Esophagus squamous epithelium (tissue), 5 donors: Measurements from ENCODE around the gene CRB1. TPM values are rescaled to one million over a fixed set of nuclear protein-coding genes. Genes with fewer than 3 reads are reported as not detected.
A peak's percentile ranks its signal among the peaks of the same experiment; 100 is the strongest.

Experiments used
- DNase-seq: peaks from one replicate; lab custom pipeline; 2025; lab: John Stamatoyannopoulos, UW
- H3K27ac ChIP-seq, 4 donors: fragments of 200-600 bp; sonication (generic); one replicate each; pipeline ENCODE4 v1.5.1; 2016 to 2019; ENCODE audit warnings: mild to moderate bottlenecking in 1 of 4
- H3K27me3 ChIP-seq, 4 donors: fragments of 200-600 bp; sonication (generic); 1 replicate in 3 of 4; 2 replicates in 1 of 4; pipeline versions ENCODE4 v1.5.1 to v1.6.0; 2017 to 2021; ENCODE audit warnings: antibody characterized with exemption in 1 of 4
- H3K36me3 ChIP-seq, 3 donors: fragments of 200-600 bp; sonication (generic); one replicate each; pipeline ENCODE4 v1.5.1; 2016 to 2019
- H3K4me1 ChIP-seq, 3 donors: fragments of 200-600 bp; sonication (generic); one replicate each; pipeline ENCODE4 v1.5.1; 2017 to 2019
- H3K4me3 ChIP-seq, 4 donors: fragments of 200-600 bp; sonication (generic); 1 replicate in 3 of 4; 2 replicates in 1 of 4; pipeline ENCODE4 v1.5.1; 2016 to 2019; ENCODE audit warnings: mild to moderate bottlenecking in 2 of 4, moderate library complexity in 1 of 4
- H3K9me3 ChIP-seq, 3 donors: fragments of 200-600 bp; sonication (generic); one replicate each; pipeline ENCODE4 v1.5.1; 2016 to 2019
- POLR2A ChIP-seq, 4 donors: fragments of 450-650 bp; IDR thresholded peaks; one replicate each; pipeline ENCODE4 v1.6.1; 2017; ENCODE audit warnings: antibody characterized with exemption in 4 of 4, mild to moderate bottlenecking in 4 of 4, moderate library complexity in 3 of 4
- WGBS, 2 donors: methylation state at CpG; one replicate each; pipeline ENCODE4 v1.1.5; 2018; 5-methylcytosine and 5-hydroxymethylcytosine counted together
- intact Hi-C: fragments of 100-400 bp; cut with DNase I; formaldehyde crosslinking; loops from one replicate; pipeline ENCODE4 v1.15.0; 2022
- total RNA-seq, 4 donors: library from RNA; depleted of rRNA; stranded (reverse); fragments of >200 nt; gene quantifications; one replicate each; pipeline ENCODE4 v1.1.0, GENCODE V29; 2016
- TF ChIP-seq, protein P1 (sequence below), 6 experiments: fragments of 450-650 bp in 4 of 6; fragments of 200-600 bp in 2 of 6; sonication (generic) in 2 of 6; IDR thresholded peaks; one replicate each; pipeline ENCODE4 v1.5.1; 2016 to 2019; ENCODE audit warnings: antibody characterized with exemption in 6 of 6, mild to moderate bottlenecking in 4 of 6, moderate library complexity in 4 of 6
- donor health status: DM: yes; HTN: yes; CAD: no.

Gene CRB1
- total RNA-seq, 4 donors from 2014 or later, result 0.19 TPM; not detected in 3

DNA sequence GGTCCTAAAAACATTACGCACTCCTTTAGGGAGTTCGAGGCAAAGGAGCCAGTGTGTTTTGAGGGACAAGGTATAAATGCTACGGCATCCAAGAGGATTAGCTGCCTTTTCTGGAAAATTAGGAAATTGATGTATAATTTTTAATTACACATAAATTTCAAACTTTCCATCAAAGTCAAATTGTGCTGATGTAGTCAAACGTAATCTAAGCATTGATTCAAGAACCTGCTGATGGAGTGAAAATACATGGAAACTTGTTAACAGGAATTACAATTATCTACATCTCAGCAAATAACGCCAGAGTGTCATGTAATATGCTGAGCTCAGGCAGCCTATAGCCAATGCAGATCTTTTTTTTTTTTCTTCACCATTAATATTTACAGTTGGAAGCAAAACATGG is 194.5 kb downstream of the CRB1 start:
- WGBS, 2 donors, result 80 to 89% methylated on average over 5 of the region's 5 CpGs
- Histone ChIP-seq H3K36me3 (no peaks in the 10 kb centered on the region), H3K27me3 (no peaks in the 10 kb centered on the region), H3K27ac (no peak overlapping the region), H3K4me1 (no peaks in the 10 kb centered on the region), H3K4me3 (no peak overlapping the region), H3K9me3 (no peaks in the 10 kb centered on the region)
- intact Hi-C loops, result no loop called here
- DNase-seq, result no peak
- TF ChIP-seq, protein P1, sequence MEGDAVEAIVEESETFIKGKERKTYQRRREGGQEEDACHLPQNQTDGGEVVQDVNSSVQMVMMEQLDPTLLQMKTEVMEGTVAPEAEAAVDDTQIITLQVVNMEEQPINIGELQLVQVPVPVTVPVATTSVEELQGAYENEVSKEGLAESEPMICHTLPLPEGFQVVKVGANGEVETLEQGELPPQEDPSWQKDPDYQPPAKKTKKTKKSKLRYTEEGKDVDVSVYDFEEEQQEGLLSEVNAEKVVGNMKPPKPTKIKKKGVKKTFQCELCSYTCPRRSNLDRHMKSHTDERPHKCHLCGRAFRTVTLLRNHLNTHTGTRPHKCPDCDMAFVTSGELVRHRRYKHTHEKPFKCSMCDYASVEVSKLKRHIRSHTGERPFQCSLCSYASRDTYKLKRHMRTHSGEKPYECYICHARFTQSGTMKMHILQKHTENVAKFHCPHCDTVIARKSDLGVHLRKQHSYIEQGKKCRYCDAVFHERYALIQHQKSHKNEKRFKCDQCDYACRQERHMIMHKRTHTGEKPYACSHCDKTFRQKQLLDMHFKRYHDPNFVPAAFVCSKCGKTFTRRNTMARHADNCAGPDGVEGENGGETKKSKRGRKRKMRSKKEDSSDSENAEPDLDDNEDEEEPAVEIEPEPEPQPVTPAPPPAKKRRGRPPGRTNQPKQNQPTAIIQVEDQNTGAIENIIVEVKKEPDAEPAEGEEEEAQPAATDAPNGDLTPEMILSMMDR (IDR thresholded peaks at IDR 0.05), result no peak
- TF ChIP-seq POLR2A (IDR thresholded peaks at IDR 0.05), result no peak

DNA sequence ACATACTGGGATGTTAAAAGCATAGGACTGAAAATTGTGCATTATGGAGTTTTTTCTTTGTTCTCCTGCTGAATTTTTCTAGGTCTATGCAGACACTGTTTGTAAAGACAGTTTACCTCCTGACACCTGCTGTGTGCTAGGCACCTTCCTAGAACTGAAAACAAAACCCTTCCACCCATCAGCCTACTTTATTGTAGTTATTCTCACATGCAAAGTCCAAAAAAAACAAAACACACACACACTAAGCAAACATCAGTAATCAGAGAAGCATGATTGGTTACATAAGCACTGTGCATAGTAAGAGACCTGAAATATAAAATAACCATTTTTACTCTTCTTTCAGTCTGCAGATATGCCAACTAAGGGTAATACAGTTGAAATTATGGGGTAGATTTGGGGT is 195.1 kb downstream of the CRB1 start:
- TF ChIP-seq, protein P1 (IDR thresholded peaks at IDR 0.05), result no peak
- no peak for TF ChIP-seq POLR2A (IDR thresholded peaks at IDR 0.05)
- no peaks in the 10 kb centered on the region for H3K27me3 ChIP-seq
- H3K36me3 ChIP-seq, result no peaks in the 10 kb centered on the region
- no peaks in the 10 kb centered on the region for H3K4me1 ChIP-seq
- no peak overlapping the region for H3K4me3 ChIP-seq
- intact Hi-C loops, result no loop called here
- DNase-seq, result no peak
- H3K27ac ChIP-seq, result no peak overlapping the region
- H3K9me3 ChIP-seq, result no peaks in the 10 kb centered on the region

DNA sequence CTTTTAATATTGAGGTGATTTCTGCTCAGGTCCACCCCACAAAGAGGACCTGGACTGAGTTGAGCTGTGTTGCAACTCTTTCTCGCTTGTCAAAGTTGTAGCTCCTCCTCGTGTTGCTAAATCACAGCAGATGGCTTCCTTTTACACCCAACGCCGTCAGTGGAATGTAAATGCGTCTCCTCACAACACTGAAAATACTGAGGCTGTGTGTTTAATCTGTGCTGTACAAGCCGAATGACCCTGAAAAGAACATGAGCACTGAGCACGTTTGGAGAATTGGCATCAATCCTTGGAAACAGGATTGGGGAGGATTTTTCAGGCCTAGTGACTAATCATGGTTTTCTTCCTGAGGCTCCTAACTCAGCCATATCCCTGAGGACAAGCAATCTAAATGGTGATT is 196.0 kb downstream of the CRB1 start:
- TF ChIP-seq, protein P1 (IDR thresholded peaks at IDR 0.05), result no peak
- TF ChIP-seq POLR2A (IDR thresholded peaks at IDR 0.05), result no peak
- no peaks in the 10 kb centered on the region for H3K9me3 ChIP-seq
- WGBS, 2 donors, result 9 to 40% methylated on average over 4 to 7 of the region's 7 CpGs
- no peaks in the 10 kb centered on the region for H3K36me3 ChIP-seq
- H3K27me3 ChIP-seq, result no peaks in the 10 kb centered on the region
- no peaks in the 10 kb centered on the region for H3K4me1 ChIP-seq
- H3K27ac ChIP-seq, result peak overlapping the region in 1 of 4 donors; percentile 16
- DNase-seq, result no peak
- intact Hi-C loops, result no loop called here
- H3K4me3 ChIP-seq, result no peak overlapping the region

DNA sequence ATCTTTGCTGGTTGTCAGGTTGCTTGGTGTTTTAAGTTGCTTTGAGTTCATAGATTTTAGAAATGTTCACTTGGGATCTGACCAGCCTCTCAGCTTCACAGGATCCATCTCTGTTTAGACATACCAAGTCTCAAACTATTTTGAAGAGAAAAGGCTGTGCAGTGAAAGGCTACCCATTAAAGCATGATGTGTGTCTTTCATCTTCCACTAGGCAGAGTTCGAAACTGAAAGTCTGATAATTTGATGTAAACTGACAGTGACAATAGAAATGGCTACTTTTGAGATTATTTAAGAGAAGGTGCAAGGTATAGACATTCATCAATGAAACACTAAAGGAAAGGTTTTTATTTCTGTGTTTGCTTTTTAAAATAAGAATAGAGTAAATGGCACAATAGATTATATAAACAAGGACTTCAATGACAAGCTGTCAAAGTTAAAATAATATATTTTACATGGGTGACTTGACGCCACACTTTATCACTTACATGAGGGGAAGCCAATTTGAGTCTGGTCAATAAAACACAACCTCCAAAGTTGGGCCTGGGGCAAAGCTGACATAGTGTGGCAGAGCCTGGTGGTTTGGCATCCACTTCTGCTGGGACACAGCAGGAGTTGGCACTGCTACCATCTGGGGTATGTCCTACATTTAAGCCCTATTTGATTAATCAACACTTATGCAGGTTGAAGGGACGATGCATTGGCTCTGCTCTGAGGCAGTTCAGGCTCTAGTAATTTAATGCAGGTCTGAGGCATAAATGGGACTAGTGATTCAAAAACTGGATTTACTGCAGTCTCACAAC is 197.7 kb downstream of the CRB1 start:
- WGBS, 2 donors, result 69 to 79% methylated on average over 3 of the region's 3 CpGs
- H3K36me3 ChIP-seq, result no peaks in the 10 kb centered on the region
- intact Hi-C loops, result no loop called here
- TF ChIP-seq, protein P1 (IDR thresholded peaks at IDR 0.05), result no peak
- no peak for TF ChIP-seq POLR2A (IDR thresholded peaks at IDR 0.05)
- H3K9me3 ChIP-seq, result no peaks in the 10 kb centered on the region
- H3K27me3 ChIP-seq, result no peaks in the 10 kb centered on the region
- no peaks in the 10 kb centered on the region for H3K4me1 ChIP-seq
- no peak overlapping the region for H3K27ac ChIP-seq
- no peak for DNase-seq
- no peak overlapping the region for H3K4me3 ChIP-seq

DNA sequence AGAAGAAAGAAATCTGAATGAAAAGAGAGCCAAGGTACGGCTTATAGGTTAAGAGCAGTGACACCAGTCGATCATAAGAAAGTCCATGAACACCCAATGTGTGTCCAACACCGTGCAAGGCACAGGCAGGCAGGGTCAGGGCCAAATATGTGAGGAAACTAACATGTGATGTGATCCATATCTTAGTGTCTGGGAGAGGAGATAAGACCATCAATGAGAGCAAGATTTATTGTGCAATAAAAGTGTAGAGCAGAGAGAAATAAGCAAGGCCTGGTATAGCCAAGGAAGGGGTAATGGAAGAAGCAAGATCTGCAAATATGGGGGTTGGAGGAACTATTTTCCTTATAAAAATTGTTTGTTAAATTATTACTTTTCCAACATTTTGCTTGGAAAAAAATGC is 198.8 kb downstream of the CRB1 start:
- no peak overlapping the region for H3K4me3 ChIP-seq
- H3K27me3 ChIP-seq, result no peaks in the 10 kb centered on the region
- WGBS, 2 donors, result 52 to 69% methylated on average over 3 of the region's 3 CpGs
- TF ChIP-seq, protein P1 (IDR thresholded peaks at IDR 0.05), result no peak
- TF ChIP-seq POLR2A (IDR thresholded peaks at IDR 0.05), result no peak
- H3K4me1 ChIP-seq, result no peaks in the 10 kb centered on the region
- H3K9me3 ChIP-seq, result no peaks in the 10 kb centered on the region
- H3K36me3 ChIP-seq, result no peaks in the 10 kb centered on the region
- intact Hi-C loops, result no loop called here
- no peak overlapping the region for H3K27ac ChIP-seq
- DNase-seq, result no peak
